Measurements from ENCODE around the gene SLK.

Gene SLK

DNA sequence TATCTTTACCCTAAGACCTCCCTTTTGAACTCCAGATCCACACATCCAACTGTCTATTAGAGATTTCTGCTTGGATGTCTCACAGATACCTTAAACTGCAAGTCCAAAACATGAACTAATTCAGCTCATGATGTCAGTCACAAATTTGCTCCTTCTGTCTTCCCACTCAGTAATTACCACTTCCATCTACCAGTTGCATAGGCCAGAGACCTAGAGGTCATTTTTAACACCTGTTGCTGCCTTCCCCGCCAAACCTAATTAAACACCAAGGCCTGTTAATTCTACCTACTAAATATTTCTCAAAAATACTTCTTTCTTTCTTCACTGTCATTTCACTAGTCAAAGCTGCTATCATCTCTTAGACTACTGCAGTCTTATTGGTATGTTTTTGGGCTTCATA, 8.2 kb downstream of the SLK start:
- TF ChIP-seq, protein P1, sequence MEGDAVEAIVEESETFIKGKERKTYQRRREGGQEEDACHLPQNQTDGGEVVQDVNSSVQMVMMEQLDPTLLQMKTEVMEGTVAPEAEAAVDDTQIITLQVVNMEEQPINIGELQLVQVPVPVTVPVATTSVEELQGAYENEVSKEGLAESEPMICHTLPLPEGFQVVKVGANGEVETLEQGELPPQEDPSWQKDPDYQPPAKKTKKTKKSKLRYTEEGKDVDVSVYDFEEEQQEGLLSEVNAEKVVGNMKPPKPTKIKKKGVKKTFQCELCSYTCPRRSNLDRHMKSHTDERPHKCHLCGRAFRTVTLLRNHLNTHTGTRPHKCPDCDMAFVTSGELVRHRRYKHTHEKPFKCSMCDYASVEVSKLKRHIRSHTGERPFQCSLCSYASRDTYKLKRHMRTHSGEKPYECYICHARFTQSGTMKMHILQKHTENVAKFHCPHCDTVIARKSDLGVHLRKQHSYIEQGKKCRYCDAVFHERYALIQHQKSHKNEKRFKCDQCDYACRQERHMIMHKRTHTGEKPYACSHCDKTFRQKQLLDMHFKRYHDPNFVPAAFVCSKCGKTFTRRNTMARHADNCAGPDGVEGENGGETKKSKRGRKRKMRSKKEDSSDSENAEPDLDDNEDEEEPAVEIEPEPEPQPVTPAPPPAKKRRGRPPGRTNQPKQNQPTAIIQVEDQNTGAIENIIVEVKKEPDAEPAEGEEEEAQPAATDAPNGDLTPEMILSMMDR (conservative IDR thresholded peaks at IDR 0.05) = no peak
- TF ChIP-seq ZFX (IDR thresholded peaks at IDR 0.05) = no peak
- no peak overlapping the region for H3K27ac ChIP-seq

GRCh38 chr10:103977204-103977603, 10.3 kb downstream of the SLK start:
- H3K27ac ChIP-seq = no peak overlapping the region
- no peak for TF ChIP-seq ZFX (IDR thresholded peaks at IDR 0.05)
- TF ChIP-seq, protein P1 (conservative IDR thresholded peaks at IDR 0.05) = no peak

- no peak overlapping the region for H3K27ac ChIP-seq
- TF ChIP-seq, protein P1 (conservative IDR thresholded peaks at IDR 0.05) = no peak
- TF ChIP-seq ZFX (IDR thresholded peaks at IDR 0.05) = no peak
These were observed 12.6 kb downstream of the SLK start for GRCh38 chr10:103979530-103979929.

DNA sequence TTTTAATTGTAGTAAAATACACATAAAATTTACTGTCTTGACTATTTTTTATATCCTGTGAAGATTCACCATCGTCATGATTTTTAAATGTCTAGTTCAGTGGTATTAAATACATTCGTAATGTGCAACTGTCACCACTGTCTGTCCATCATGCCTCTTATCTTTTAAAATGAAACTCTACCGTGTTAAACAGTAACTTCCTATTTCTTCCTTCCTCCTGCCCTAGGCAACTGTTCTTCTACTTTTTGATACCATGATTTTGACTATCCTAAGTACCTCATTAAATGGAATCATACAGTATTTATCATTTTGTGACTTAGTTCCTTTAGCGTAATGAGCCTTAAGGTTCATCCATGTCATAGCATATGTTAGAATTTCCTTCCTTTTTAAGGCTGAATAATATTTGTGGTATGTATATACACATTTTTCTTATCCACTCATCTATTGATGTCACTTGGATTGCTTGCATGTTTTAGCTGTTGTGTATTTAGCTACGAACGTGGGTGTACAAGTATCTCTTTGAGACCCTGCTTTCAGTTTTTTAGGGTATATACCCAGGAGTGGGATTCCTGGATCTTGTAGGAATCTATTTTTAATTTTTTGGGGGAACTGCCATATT, 13.5 kb downstream of the SLK start:
- TF ChIP-seq ZFX (IDR thresholded peaks at IDR 0.05) = no peak
- TF ChIP-seq, protein P1 (conservative IDR thresholded peaks at IDR 0.05) = no peak
- no peak overlapping the region for H3K27ac ChIP-seq

GRCh38 chr10:103982639-103983038, 15.7 kb downstream of the SLK start:
- no peak overlapping the region for H3K27ac ChIP-seq
- TF ChIP-seq, protein P1 (conservative IDR thresholded peaks at IDR 0.05) = peak; percentile 47
- no peak for TF ChIP-seq ZFX (IDR thresholded peaks at IDR 0.05)

DNA sequence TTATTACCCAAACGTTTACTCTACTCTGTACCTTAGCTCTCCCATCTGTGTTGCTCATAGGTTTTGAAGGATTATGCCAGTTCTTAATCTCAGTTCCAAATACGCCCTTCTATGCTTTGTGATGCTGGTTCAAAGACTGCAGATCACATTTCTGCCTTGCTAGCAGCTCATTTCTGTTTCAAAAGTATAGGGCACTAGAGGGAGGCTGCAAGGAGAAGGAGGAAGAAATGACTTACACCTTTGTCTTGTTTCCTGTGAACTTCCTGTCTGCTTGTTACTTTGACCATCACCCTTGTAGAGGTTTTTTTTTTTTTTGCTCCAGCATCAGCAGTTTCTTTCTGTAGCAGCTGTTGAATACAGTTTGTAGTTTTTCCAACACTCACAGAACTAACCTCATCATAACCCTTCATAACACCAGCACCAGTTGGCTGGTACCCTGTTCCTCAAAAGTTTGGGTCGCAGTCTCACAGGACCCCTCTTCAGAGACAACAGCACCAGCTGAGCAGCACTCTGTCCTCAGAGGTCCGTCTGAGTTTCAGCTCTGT, 16.5 kb downstream of the SLK start:
- H3K27ac ChIP-seq = no peak overlapping the region

DNA sequence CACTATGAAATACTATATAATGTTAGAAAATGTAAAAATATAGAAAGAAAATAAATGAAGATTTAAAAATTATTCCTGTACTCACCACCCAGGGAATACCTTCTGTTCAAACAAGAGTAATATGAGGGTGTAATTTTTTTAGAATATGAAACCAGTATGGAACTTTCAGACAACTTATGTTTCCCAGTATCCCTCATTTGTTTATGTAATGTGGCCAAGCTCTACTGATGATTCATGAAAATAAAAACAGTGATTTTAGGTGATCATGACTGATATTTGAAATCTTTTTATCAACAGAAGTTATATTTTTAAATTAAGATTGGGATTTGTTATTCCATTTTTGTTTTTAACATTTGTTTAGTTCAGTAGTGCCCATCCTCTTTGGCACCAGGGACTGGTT, 18.8 kb downstream of the SLK start:
- no peak overlapping the region for H3K27ac ChIP-seq
- no peak for TF ChIP-seq ZFX (IDR thresholded peaks at IDR 0.05)
- TF ChIP-seq, protein P1 (conservative IDR thresholded peaks at IDR 0.05) = no peak

More for the DNA sequence above, 16.5 kb downstream of the SLK start:
- TF ChIP-seq, protein P1 (conservative IDR thresholded peaks at IDR 0.05) = no peak
- no peak for TF ChIP-seq ZFX (IDR thresholded peaks at IDR 0.05)

Data from C4-2B (cell line).